Measurements from ENCODE around the gene APBB2. TPM values are rescaled to one million over a fixed set of nuclear protein-coding genes. Genes with fewer than 3 reads are reported as not detected.

Gene APBB2
- total and polyA plus RNA-seq, 2 of the 8 experiments (the other 6 are each of a cell fraction or from before 2014, with no cell fraction given): 58.7 to 59.4 TPM

DNA sequence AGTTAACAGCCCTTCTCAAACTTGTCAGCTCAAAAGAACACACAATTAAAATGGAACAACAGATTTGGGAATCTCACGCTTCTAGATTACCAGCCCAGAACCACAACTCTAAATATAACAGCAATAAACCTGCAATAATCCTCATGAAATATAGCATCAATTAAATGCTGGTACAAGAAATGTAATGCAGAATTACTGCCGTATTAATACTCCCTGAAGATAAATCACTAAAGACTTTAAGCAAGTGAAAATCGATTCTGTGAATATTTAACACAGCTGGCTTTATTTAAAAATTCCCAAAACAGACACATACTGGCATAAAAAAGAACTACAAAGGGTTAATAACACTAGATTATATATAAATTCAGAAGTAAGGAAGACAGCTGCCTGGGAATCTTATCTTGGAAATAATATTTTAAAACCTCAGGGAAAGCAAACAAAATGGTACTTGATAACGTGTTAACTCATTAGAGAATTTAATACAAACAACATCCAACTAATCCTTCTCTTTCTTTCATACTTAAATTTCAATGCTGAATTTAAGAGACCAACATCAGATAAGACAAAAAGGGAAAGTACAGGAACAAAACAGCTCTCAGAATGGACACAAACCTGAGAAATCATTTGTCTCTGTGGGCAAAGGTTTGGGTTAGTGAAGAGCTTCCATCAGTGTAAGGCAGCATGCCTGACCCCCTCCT is 34.7 kb downstream of the APBB2 start (continued):
- no peak for TF ChIP-seq SAP30 (IDR thresholded peaks at IDR 0.05; ENCODE audit: insufficient read depth, insufficient replicate concordance, low read length)
- no peak for TF ChIP-seq KDM4A (IDR thresholded peaks at IDR 0.05; ENCODE audit: low read depth, low read length, severe bottlenecking)
- TF ChIP-seq, protein P1, sequence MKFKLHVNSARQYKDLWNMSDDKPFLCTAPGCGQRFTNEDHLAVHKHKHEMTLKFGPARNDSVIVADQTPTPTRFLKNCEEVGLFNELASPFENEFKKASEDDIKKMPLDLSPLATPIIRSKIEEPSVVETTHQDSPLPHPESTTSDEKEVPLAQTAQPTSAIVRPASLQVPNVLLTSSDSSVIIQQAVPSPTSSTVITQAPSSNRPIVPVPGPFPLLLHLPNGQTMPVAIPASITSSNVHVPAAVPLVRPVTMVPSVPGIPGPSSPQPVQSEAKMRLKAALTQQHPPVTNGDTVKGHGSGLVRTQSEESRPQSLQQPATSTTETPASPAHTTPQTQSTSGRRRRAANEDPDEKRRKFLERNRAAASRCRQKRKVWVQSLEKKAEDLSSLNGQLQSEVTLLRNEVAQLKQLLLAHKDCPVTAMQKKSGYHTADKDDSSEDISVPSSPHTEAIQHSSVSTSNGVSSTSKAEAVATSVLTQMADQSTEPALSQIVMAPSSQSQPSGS (IDR thresholded peaks at IDR 0.05; ENCODE audit: low read length): no peak
- TF ChIP-seq SIRT6 (IDR thresholded peaks at IDR 0.05; ENCODE audit: low read length): no peak
- no peak for TF ChIP-seq KDM1A (IDR thresholded peaks at IDR 0.05; ENCODE audit: borderline replicate concordance, low read length)
- TF ChIP-seq POLR2A (IDR thresholded peaks at IDR 0.05; ENCODE audit: control extremely low read depth in 1 of 2, low read depth in 2 of 2, low read length in 2 of 2): no peak
- TF ChIP-seq NRF1 (IDR thresholded peaks at IDR 0.05; ENCODE audit: low read depth, low read length): no peak
- TF ChIP-seq PHF8 (conservative IDR thresholded peaks at IDR 0.05; ENCODE audit: low read depth, low read length): no peak
- TF ChIP-seq, protein P2, sequence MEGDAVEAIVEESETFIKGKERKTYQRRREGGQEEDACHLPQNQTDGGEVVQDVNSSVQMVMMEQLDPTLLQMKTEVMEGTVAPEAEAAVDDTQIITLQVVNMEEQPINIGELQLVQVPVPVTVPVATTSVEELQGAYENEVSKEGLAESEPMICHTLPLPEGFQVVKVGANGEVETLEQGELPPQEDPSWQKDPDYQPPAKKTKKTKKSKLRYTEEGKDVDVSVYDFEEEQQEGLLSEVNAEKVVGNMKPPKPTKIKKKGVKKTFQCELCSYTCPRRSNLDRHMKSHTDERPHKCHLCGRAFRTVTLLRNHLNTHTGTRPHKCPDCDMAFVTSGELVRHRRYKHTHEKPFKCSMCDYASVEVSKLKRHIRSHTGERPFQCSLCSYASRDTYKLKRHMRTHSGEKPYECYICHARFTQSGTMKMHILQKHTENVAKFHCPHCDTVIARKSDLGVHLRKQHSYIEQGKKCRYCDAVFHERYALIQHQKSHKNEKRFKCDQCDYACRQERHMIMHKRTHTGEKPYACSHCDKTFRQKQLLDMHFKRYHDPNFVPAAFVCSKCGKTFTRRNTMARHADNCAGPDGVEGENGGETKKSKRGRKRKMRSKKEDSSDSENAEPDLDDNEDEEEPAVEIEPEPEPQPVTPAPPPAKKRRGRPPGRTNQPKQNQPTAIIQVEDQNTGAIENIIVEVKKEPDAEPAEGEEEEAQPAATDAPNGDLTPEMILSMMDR (IDR thresholded peaks at IDR 0.05; ENCODE audit: control extremely low read depth in 1 of 3, insufficient read depth in 1 of 3, low read depth in 1 of 3, low read length in 3 of 3): no peak
- TF ChIP-seq RNF2 (IDR thresholded peaks at IDR 0.05; ENCODE audit: borderline replicate concordance, low read depth, low read length, missing control alignments, poor library complexity, severe bottlenecking): no peak

Measured in H1 (cell line).